Panc1 (cell line): ENCODE results near the gene KRTAP12-3.

Experiments used
- CTCF ChIP-seq: fragments of 450-650 bp; IDR thresholded peaks from 2 replicates; pipeline ENCODE4 v1.5.1; 2017; ENCODE audit warnings: mild to moderate bottlenecking
- POLR2AphosphoS5 ChIP-seq: IDR thresholded peaks from 2 replicates; pipeline ENCODE4 v1.6.1; 2012; ENCODE audit warnings: mild to moderate bottlenecking, low read depth, low read length, moderate library complexity
- SIN3A ChIP-seq: IDR thresholded peaks from 2 replicates; pipeline ENCODE4 v1.6.1; 2012; ENCODE audit warnings: low read depth, mild to moderate bottlenecking, low read length, moderate library complexity, borderline replicate concordance; ENCODE audit not compliant: insufficient read depth
- TCF7L2 ChIP-seq: IDR thresholded peaks from 2 replicates; pipeline ENCODE4 v1.6.1; 2011; ENCODE audit warnings: mild to moderate bottlenecking, low read depth, low read length, inconsistent platforms
- TF ChIP-seq, protein P1 (sequence below), 2 experiments: IDR thresholded peaks; 2 replicates each; pipeline ENCODE4 v1.6.1; 2011 to 2012; ENCODE audit warnings: low read depth in 2 of 2, control low read depth in 1 of 2, low read length in 1 of 2, mild to moderate bottlenecking in 1 of 2, moderate library complexity in 1 of 2; ENCODE audit not compliant: insufficient read depth in 1 of 2

GRCh38 chr21:44637018-44637850, 20.5 kb upstream of the KRTAP12-3 start, which contains the start of gene KRTAP10-10:
- TF ChIP-seq, protein P1, sequence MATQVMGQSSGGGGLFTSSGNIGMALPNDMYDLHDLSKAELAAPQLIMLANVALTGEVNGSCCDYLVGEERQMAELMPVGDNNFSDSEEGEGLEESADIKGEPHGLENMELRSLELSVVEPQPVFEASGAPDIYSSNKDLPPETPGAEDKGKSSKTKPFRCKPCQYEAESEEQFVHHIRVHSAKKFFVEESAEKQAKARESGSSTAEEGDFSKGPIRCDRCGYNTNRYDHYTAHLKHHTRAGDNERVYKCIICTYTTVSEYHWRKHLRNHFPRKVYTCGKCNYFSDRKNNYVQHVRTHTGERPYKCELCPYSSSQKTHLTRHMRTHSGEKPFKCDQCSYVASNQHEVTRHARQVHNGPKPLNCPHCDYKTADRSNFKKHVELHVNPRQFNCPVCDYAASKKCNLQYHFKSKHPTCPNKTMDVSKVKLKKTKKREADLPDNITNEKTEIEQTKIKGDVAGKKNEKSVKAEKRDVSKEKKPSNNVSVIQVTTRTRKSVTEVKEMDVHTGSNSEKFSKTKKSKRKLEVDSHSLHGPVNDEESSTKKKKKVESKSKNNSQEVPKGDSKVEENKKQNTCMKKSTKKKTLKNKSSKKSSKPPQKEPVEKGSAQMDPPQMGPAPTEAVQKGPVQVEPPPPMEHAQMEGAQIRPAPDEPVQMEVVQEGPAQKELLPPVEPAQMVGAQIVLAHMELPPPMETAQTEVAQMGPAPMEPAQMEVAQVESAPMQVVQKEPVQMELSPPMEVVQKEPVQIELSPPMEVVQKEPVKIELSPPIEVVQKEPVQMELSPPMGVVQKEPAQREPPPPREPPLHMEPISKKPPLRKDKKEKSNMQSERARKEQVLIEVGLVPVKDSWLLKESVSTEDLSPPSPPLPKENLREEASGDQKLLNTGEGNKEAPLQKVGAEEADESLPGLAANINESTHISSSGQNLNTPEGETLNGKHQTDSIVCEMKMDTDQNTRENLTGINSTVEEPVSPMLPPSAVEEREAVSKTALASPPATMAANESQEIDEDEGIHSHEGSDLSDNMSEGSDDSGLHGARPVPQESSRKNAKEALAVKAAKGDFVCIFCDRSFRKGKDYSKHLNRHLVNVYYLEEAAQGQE (IDR thresholded peaks at IDR 0.05; ENCODE audit: insufficient read depth in 1 of 2, low read depth in 2 of 2, low read length in 1 of 2) = no peak
- no peak for TF ChIP-seq POLR2AphosphoS5
- TF ChIP-seq CTCF = no peak
- no peak for TF ChIP-seq TCF7L2
- no peak for TF ChIP-seq SIN3A
